DMS114 treated with DMSO at 0.1 percent for 48 hours (cell line): ENCODE data around the gene SLC35D2.
"Not testable (repeated sequence)": the region's sequence is repeated elsewhere in the genome, so short reads cannot be mapped to it uniquely, and the experiment has no call there.

ENCODE experiments used
- DNase-seq: peaks from one replicate; lab custom pipeline; 2025; ENCODE audit not compliant: unreplicated experiment; lab: John Stamatoyannopoulos, UW

SLC35D2 gene

DNA sequence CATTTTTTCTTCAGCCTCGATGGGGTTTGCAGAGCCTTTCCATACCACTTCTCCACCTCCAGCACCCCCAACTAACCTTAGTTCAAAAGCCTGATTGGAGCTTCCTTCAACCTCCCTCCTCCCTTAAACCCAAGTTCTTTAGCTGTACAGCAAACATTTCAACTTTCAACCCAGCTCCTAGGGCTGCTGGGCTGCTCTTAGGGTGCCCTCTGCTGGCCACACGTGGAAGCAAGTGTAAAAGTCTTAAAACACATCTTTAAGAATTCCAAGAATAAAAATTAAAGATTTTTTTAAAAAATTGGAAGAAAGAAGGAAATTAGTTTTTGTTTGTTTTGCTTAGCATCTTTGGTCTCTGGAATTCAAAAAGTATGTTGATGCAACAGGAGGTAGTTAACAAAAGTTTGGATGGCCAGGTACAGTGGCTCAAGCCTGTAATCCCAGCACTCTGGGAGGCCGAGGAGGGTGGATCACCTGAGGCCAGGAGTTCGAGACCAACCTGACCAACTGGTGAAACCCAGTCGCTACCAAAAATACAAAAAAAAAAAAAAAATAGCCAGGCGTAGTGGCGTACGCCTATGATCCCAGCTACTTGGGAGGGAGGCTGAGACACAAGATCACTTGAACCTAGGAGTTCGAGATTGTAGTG lies 66.1 kb downstream of the SLC35D2 start:
- DNase-seq = peak; percentile 30

DNA sequence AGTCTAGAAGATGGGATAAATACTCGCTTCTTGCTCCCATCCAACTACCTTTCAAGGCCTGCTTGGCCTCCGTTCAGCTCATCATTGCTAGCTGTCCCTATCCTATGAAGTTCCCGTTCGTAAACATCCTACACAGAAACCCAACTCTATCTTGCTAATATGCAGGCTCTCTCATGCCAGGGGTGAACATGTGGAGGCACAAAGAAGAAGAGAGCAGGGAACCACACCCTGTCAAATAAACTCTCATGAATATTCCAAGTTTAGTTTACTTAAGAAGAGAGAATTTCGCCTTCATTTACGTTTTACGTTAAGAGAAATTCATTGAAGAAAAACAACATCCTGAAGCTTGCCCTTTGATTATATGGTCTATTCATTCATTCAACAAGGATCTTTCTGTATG lies 73.7 kb downstream of the SLC35D2 start:
- DNase-seq = no peak

DNA sequence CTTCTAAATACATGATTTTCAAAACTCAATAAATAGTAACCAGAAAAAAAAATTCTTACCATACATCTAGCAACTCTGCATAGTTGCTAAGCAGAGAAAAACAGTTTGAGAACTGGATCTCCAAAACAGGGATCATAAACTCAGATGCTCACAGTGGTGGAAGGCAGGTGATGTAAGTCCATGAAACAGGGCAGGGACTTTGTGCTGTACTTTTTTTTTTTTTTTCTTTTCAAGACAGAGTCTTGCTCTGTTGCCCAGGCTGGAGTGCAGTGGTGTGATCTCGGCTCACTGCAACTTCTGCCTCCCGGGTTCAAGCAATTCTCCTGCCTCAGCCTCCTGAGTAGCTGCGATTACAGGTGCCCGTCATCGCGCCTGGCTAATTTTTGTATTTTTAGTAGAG lies 76.6 kb downstream of the SLC35D2 start:
- not testable (repeated sequence) for DNase-seq

DNA sequence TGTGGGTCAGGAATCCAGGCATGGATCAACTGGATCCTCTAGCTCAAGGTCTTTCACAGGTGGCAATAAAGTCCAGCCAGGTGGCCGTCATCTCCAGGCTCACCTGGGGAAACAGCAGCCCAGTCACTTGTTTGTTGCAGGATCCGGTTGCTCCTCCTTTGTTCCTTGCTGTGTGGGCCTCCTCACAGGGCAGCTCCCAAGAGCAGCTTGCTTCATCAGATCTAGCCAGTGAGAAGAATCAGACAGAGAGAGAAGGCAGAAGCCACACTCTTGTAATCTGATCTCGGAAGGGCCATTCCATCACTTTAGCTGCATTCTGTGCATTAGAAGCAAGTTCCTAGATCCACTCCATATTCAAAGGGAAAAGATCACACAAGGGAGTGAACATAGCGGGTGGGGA lies 78.3 kb downstream of the SLC35D2 start:
- DNase-seq = no peak

DNA sequence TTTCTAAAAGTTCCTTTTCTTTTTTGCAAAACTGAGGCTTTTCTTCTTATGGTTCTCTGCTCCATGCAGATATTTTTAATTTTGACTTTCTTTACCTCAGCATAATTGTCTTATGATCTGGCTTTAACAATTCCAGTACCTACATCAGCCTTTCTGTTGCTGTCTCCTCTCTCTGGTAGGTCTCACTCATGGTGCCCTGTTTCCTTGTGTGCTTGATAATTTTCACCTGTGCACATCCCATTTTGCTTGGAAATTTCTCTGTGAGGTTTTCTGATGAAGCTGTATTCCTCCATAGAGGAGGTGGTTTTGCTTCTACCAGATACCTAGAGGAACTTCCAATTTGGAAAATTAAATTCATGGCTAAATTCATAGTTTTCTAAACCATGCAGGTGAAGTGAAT lies 79.3 kb downstream of the SLC35D2 start:
- no peak for DNase-seq

DNA sequence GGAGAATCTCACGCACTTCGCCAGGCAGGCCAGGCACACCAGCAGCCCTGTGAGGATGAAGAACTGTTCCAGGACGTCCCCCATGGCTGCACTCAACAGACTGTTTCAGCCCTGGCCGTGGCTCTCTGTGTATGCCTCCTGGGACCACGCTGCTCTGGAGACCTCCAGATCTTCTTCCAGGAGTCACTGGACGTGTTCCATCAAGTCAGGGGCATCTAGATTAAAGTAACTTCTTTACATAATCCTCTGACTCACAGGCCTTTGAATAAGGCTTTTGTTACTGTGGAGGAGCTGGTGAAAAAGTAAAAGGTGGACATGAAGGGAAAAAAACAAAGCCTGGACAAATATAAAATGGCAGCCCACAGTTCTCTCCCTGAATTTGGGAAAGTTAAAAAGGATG lies 81.5 kb downstream of the SLC35D2 start, which contains the start of gene HSD17B3:
HSD17B3 (minus strand) TSS at position 156 of the 400 bp plus-strand sequence; CDS start at position 84, 72 bp downstream.
- DNase-seq = no peak

DNA sequence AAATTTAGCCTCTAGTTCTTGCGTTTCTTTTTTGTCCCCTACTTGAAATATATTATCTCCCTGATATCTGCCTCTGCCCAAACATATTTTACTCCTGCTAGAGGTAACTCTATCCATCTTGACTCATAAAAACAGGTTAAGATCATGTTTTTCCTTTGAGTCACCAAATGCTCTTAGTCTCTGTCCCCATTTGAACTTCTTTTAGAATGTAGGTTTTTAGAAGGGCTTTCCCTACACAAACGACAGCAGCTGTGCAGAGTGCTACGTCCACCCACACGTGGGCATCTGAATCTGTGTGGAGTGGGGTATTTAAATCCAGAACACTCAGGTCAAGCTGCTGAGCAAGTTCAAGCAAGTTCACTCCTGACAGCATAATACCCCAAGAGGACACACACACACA lies 83.7 kb downstream of the SLC35D2 start:
- DNase-seq = no peak

DNA sequence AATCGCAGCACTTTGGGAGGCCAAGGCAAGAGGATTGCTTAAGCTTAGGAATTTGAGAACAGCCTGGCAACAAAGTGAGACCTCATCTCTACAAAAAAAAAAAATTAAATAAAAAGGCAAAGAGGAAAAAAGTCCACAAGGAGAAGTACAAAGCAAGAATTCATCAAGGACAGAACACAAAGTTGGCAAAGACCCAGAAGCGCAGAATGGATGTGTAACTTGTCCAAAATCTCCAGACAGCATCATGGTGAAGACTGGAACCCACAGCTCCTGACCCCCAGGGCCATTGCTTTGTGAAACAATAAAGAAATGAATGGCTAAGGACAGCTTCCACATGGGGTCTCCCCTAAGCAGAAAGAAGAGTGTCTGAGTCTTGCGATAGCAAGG lies 89.4 kb downstream of the SLC35D2 start:
- DNase-seq = no peak

DNA sequence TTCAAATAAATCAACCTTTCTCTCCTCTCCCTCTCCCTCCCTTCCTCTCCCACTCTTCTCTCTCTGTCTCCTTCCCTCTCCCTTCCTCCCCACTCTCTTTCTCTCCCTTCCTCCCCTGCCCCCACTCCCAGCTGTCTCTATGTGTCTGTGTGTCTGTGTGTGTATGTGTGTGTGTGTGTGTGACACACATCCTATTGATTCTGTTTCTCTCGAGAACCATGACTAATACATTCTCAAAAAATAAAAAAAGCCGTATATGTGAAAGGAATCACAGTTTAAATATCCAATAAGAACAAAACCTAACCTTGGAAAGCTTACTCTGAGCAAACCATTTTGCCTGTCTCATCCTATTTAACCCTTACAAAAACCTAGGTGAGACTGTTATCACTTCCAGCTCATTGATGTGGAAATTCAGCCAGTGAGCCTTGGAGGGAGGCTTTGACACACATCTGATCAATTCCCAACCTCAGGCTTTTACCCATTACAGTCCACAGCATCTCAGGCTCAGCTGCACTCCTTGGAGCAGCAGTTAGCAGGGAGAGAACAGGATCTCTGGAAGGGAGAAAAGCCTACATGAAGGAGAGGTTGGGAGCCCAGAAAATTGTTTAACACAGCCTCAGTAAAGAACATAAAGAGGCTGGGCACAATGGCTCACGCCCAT lies 89.9 kb downstream of the SLC35D2 start:
- DNase-seq = no peak

DNA sequence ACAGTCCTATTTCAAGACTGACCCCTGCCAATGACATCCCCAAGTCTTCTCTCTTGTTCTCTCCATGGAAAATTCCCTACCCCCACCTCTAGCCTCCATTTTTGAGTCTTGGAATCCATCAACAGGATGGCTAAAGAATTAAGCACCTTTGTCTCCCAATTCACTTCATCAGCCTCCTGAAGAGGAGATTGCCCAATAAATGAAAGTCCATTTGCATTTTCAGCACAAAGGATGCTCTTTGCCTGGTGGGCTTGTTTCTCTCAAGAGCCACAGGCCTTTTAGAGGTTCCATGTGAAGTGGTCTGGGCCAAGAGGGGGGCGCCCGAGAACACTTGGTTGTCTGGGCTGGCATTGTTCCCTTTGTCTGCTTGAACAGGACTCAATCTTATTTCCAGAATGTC lies 94.1 kb downstream of the SLC35D2 start:
- no peak for DNase-seq

DNA sequence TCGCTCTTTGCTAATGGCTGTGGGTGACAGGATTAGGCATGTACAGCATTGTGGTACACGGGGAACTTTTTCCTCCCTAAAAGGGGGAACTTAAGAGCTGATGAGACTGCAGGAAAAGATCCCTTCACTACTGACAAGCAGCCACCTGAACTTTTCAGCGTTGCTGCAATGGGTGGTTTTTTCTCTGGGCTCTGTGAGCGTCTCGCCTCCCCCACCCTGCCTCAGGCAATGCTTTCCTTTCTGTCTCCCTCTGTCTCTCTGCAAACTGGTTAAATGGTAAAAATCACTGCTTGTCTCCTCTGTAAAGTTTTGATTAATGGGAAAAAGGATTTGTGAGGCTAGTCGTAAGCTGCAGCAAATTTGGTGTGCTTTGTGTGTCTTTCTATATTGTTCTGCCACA lies 101.9 kb downstream of the SLC35D2 start:
- no peak for DNase-seq

DNA sequence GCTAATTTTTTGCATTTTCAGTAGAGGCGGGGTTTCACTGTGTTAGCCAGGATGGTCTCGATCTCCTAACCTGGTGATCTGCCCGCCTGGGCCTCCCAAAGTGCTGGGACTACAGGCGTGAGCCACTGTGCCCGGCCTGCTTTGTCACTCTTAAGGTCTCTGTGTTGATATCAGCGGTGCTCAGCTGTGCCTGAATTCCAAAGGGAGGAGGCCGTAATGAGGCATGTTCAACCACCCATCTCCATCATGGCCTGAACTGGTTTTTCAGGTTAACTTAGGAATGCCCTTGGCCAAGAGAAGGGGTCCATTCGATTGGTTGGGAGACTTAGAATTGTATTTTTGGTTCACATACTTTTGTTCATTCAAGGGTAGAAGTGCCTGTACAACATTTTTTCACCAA lies 103.6 kb downstream of the SLC35D2 start:
- no peak for DNase-seq

DNA sequence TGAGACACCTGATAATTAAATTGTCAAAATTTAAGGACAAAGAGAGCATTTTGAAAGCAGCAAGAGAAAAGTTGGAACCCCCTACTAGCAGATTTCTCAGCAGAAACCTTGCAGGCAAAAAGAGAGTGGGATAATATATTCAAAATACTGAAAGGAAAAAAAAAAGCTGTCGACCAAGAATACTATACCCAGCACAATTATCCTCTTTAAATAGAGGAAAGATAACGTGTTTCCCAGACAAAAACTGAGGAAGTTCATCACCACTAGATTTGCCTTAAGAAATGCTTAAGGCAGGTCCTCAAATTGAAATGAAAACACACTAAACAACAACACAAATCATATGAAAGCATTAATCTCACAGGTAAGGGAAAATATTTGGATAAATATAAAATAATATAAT lies 108.6 kb downstream of the SLC35D2 start:
- DNase-seq = no peak
